ENCODE results near the gene RHOG.

- TF ChIP-seq FOXP1 (CRISPR knock-in tag; IDR thresholded peaks at IDR 0.05; ENCODE audit: borderline replicate concordance) (no peak), RELA (CRISPR knock-in tag; IDR thresholded peaks at IDR 0.05; ENCODE audit: borderline replicate concordance) (no peak), USF1 (CRISPR knock-in tag; IDR thresholded peaks at IDR 0.05) (no peak), CTCF (IDR thresholded peaks at IDR 0.05) (no peak), ZBTB21 (CRISPR knock-in tag; IDR thresholded peaks at IDR 0.05; ENCODE audit: borderline replicate concordance) (no peak), ZNF281 (CRISPR knock-in tag; IDR thresholded peaks at IDR 0.05) (no peak), ATF1 (CRISPR knock-in tag; IDR thresholded peaks at IDR 0.05) (no peak), AFF4 (CRISPR knock-in tag; IDR thresholded peaks at IDR 0.05; ENCODE audit: borderline replicate concordance) (no peak)
Observed at GRCh38 chr11:3799143-3799542, 41.6 kb downstream of the RHOG start.
